Measurements from ENCODE around the gene CALCOCO2. TPM values are rescaled to one million over a fixed set of nuclear protein-coding genes. Genes with fewer than 3 reads are reported as not detected.
A peak's percentile ranks its signal among the peaks of the same experiment; 100 is the strongest.

CALCOCO2 gene
- total and polyA plus RNA-seq, 2 of the 13 experiments (the other 11 are each of a cell fraction or from before 2014, with no cell fraction given), result 72.9 to 111 TPM

DNA sequence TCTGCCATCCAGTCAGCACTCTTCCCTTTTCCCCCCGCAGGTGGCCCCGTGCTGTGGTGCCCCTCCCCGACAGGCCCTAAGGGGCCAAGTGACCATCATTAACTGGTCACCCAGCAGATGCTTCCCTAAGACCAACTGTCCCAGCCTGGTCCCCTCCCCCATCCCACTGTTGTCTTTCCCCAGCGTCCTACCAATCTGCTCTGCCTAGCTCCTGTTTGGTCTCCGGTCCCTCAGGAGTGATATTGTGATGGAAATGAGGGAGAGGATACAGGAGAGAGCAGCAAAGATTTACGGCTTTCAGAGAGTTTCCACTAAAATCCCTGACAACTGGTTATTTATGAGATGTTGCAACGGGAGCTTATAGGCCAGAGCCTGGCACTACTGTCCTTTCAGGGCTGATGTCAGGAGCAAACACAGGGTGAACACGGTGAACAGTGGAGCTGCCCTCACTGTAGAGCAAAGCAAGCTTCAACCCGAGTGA is 12.4 kb upstream of the CALCOCO2 start (continued):
- TF ChIP-seq, protein P1, sequence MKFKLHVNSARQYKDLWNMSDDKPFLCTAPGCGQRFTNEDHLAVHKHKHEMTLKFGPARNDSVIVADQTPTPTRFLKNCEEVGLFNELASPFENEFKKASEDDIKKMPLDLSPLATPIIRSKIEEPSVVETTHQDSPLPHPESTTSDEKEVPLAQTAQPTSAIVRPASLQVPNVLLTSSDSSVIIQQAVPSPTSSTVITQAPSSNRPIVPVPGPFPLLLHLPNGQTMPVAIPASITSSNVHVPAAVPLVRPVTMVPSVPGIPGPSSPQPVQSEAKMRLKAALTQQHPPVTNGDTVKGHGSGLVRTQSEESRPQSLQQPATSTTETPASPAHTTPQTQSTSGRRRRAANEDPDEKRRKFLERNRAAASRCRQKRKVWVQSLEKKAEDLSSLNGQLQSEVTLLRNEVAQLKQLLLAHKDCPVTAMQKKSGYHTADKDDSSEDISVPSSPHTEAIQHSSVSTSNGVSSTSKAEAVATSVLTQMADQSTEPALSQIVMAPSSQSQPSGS (CRISPR knock-in tag; IDR thresholded peaks at IDR 0.05), result no peak
- TF ChIP-seq TBX3 (IDR thresholded peaks at IDR 0.05; ENCODE audit: borderline replicate concordance), result no peak
- TF ChIP-seq LCORL (IDR thresholded peaks at IDR 0.05), result no peak
- peak; percentile 37; the same call in 1 of the 2 replicates for TF ChIP-seq LCORL (CRISPR knock-in tag; IDR thresholded peaks at IDR 0.05)
- no peak for TF ChIP-seq SOX6 (IDR thresholded peaks at IDR 0.05)
- TF ChIP-seq SOX6 (CRISPR knock-in tag; IDR thresholded peaks at IDR 0.05), result no peak
- TF ChIP-seq SRY (CRISPR knock-in tag; IDR thresholded peaks at IDR 0.05), result no peak
- no peak for TF ChIP-seq ERF (CRISPR knock-in tag; IDR thresholded peaks at IDR 0.05)
- 0 out of 2 replicates have a peak, but pooled peaks have one; percentile 23 for TF ChIP-seq ZNF296 (CRISPR knock-in tag; conservative IDR thresholded peaks at IDR 0.05)
- no peak for TF ChIP-seq POLR2AphosphoS5 (IDR thresholded peaks at IDR 0.05; ENCODE audit: low read depth, low read length)
- no peak for TF ChIP-seq ZNF781 (CRISPR knock-in tag; IDR thresholded peaks at IDR 0.05; ENCODE audit: borderline replicate concordance, not compliant biosample characterization)
- TF ChIP-seq GTF3A (CRISPR knock-in tag; conservative IDR thresholded peaks at IDR 0.05), result no peak
- TF ChIP-seq PHF5A (CRISPR knock-in tag; IDR thresholded peaks at IDR 0.05; ENCODE audit: low read depth, unreplicated experiment), result no peak
- no peak for TF ChIP-seq ZNF44 (CRISPR knock-in tag; IDR thresholded peaks at IDR 0.05)
- TF ChIP-seq, protein P2, sequence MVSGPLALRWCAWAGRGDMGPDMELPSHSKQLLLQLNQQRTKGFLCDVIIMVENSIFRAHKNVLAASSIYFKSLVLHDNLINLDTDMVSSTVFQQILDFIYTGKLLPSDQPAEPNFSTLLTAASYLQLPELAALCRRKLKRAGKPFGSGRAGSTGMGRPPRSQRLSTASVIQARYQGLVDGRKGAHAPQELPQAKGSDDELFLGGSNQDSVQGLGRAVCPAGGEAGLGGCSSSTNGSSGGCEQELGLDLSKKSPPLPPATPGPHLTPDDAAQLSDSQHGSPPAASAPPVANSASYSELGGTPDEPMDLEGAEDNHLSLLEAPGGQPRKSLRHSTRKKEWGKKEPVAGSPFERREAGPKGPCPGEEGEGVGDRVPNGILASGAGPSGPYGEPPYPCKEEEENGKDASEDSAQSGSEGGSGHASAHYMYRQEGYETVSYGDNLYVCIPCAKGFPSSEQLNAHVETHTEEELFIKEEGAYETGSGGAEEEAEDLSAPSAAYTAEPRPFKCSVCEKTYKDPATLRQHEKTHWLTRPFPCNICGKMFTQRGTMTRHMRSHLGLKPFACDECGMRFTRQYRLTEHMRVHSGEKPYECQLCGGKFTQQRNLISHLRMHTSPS (CRISPR knock-in tag; IDR thresholded peaks at IDR 0.05; ENCODE audit: low read depth), result no peak
- 0 out of 2 replicates have a peak, but pooled peaks have one; percentile 35 for TF ChIP-seq NCOA1 (CRISPR knock-in tag; IDR thresholded peaks at IDR 0.05)
- TF ChIP-seq RORA (CRISPR knock-in tag; IDR thresholded peaks at IDR 0.05), result no peak
- no peak for TF ChIP-seq ZNF780A (CRISPR knock-in tag; IDR thresholded peaks at IDR 0.05)
- TF ChIP-seq ZNF564 (CRISPR knock-in tag; IDR thresholded peaks at IDR 0.05), result no peak
- no peak for TF ChIP-seq GATA4 (IDR thresholded peaks at IDR 0.05; ENCODE audit: borderline replicate concordance, low read depth)
- TF ChIP-seq, protein P3, sequence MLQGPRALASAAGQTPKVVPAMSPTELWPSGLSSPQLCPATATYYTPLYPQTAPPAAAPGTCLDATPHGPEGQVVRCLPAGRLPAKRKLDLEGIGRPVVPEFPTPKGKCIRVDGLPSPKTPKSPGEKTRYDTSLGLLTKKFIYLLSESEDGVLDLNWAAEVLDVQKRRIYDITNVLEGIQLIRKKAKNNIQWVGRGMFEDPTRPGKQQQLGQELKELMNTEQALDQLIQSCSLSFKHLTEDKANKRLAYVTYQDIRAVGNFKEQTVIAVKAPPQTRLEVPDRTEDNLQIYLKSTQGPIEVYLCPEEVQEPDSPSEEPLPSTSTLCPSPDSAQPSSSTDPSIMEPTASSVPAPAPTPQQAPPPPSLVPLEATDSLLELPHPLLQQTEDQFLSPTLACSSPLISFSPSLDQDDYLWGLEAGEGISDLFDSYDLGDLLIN (CRISPR knock-in tag; IDR thresholded peaks at IDR 0.05; ENCODE audit: borderline replicate concordance), result no peak
- TF ChIP-seq NCOA2 (CRISPR knock-in tag; IDR thresholded peaks at IDR 0.05), result no peak
- no peak for TF ChIP-seq FOXK1 (CRISPR knock-in tag; IDR thresholded peaks at IDR 0.05; ENCODE audit: borderline replicate concordance, low read depth)
- TF ChIP-seq, protein P4, sequence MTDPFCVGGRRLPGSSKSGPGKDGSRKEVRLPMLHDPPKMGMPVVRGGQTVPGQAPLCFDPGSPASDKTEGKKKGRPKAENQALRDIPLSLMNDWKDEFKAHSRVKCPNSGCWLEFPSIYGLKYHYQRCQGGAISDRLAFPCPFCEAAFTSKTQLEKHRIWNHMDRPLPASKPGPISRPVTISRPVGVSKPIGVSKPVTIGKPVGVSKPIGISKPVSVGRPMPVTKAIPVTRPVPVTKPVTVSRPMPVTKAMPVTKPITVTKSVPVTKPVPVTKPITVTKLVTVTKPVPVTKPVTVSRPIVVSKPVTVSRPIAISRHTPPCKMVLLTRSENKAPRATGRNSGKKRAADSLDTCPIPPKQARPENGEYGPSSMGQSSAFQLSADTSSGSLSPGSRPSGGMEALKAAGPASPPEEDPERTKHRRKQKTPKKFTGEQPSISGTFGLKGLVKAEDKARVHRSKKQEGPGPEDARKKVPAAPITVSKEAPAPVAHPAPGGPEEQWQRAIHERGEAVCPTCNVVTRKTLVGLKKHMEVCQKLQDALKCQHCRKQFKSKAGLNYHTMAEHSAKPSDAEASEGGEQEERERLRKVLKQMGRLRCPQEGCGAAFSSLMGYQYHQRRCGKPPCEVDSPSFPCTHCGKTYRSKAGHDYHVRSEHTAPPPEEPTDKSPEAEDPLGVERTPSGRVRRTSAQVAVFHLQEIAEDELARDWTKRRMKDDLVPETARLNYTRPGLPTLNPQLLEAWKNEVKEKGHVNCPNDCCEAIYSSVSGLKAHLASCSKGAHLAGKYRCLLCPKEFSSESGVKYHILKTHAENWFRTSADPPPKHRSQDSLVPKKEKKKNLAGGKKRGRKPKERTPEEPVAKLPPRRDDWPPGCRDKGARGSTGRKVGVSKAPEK (CRISPR knock-in tag; IDR thresholded peaks at IDR 0.05; ENCODE audit: borderline replicate concordance), result no peak
